ENCODE data around the gene ABCC4.

DNA sequence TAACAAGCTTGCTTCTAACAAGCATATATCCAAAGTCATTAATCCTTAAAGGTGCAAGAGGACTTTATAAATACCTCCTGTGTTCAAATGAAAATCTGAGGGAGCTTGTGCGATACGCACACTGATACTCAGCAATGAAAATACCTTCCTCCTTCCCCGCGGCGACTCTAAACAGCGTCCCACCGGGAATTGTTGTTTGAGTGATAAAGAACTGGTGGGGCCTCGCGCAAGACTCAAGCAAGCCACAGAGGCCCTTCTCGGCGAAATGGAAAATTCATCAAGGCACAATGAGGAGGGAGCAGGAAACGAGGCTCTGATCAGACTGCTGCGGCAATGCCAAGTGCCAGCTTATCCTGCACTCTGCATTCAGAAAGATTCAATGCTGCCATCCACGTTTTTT lies 126.7 kb downstream of the ABCC4 start:
- TF ChIP-seq CTCF (conservative IDR thresholded peaks at IDR 0.05) = no peak
- TF ChIP-seq ZFX (IDR thresholded peaks at IDR 0.05) = no peak
